Loucy (cell line): ENCODE measurements around the gene BRIP1.

Experiments
- CTCF ChIP-seq: fragments of 200-600 bp; sonication (generic); conservative IDR thresholded peaks from 2 replicates; pipeline ENCODE4 v1.5.1; 2014; ENCODE audit warnings: mild to moderate bottlenecking, antibody characterized with exemption, low read length
- EZH2phosphoT487 ChIP-seq: fragments of 200-600 bp; IDR thresholded peaks from 2 replicates; pipeline ENCODE4 v1.6.1; 2018; ENCODE audit warnings: antibody characterized with exemption, mild to moderate bottlenecking, moderate library complexity, borderline replicate concordance

DNA sequence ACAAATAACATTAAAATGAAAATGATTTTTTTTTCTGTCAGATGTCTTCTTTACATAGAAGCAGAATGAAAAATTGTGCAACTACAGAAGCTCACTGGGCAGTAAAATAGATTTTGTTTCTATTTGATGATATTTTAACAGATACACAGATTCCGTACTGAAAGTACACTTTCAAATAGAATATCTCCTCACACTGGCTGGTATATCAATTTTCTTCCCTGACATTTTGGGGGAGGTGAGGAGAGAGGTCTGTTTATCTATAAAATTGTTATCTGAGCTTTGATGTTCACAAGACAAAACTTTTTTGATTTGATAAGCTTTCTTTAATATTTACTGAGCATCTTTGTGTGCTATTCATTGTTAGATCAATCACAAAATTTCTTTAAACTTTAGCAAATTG, 148.0 kb downstream of the BRIP1 start:
- TF ChIP-seq EZH2phosphoT487 (no peak), CTCF (no peak)
